DMS53 (cell line): ENCODE results near the gene OR51B6.
"Not testable (repeated sequence)": the region's sequence is repeated elsewhere in the genome, so short reads cannot be mapped to it uniquely, and the experiment has no call there.

ENCODE experiments used
- DNase-seq: peaks from one replicate; lab custom pipeline; 2025; lab: John Stamatoyannopoulos, UW

OR51B6 gene

DNA sequence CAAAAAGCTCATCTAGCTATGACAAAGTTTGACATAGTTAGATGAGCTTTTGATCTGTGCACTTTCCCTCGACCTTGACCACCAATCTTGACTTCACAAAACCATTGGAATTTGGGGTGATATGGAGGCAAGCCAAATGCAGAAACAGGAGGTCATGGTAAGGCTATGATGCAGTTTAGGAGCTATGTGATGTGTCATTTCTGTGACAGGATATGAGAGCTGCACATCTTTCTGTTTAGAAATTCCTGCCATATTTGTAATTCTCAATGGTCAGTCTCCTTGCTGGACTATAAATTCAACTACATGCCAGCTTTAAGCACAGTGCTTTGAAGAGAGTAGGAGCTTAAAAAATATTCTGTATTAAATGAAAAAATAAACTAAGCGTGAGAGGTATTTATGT, 12.9 kb downstream of the OR51B6 start:
- DNase-seq = no peak

DNA sequence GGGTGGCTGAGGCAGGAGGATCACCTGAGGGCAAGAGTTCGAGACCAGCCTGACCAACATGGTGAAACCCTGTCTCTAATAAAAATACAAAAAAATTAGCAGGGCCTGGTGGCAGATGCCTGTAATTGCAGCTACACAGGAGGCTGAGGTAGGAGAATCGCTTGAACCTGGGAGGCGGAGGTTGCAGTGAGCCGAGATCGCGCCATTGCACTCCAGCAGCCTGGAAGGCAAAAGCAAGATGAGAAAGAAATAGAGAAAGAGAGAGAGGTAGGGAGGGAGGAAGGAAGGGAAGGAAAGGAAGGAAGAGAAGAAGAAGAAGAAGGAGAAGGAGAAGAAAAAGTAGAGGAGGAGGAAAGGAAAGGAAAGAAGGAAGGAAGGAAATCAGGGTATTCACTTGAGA, 15.1 kb downstream of the OR51B6 start:
- not testable (repeated sequence) for DNase-seq

DNA sequence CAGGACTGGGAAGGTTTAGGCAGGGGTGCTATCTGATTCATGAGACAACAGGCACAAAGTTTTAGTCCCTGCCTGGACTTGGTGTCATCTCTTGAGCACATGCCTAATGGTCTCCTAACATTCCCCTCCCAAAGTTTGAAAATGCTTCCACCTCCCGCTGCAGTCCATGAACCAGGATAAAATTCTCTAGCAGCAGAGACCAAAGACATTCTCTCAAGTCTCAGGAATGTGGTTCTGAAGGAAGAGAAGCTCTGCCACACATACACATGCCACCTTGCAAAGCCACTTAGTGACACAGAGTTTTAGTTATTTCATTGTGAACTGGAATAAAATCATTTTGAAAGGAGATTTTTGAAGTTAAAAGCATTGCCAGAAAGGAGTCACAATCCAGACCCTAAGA, 15.5 kb downstream of the OR51B6 start:
- no peak for DNase-seq

DNA sequence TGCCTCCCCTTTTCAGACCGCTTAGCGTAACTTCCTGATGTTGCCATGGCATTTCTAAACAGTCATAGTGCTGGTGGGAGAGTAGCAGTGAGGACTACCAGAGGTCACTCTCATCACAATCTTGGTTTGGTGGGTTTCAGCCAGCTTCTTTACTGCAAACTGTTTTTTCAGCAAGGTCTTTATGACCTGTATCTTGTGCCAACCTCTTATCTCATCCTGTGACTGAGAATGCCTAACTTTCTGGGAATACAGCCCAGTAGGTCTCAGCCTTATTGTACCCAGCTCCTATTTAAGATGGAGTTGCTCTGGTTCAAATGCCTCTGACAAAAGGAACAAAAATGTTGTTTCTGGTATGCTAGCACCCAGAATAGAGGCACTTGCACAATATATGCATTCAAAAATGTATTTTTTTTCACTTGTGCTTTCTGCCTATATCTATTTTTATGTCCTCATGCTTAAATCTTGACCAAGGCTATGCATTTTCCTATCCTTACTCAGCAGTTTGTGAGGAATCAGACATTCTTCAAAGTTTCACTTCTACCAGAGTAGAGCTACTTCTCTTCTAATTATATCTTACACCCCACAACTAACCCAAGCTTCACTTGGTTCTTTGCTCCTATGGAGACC, 16.3 kb downstream of the OR51B6 start:
- DNase-seq = no peak

DNA sequence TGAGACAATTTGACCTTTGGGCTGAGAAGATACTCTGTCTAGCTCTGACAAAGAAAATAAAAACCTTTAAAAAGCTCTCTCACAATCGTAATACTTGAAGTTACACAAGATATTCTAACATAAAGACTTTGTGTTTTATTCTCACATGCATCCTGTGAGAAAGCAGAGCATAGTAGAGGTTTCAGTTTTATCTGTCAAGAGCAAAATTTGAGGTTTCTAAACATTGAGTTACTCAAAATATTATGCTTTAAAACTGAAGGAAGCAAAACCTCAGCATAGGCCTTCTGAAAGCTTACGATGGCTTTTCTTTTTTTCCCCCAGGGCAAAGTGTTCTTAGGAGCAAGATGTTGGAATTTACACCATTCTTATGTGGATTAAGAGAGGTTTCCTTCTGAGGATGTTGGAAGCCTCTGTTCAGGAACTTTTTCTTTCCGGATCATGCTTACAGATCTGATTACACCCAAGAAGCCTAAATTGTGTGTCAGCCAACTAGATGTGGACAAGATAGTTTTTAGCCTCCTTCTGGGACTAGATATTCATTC, 17.3 kb downstream of the OR51B6 start:
- DNase-seq = no peak

DNA sequence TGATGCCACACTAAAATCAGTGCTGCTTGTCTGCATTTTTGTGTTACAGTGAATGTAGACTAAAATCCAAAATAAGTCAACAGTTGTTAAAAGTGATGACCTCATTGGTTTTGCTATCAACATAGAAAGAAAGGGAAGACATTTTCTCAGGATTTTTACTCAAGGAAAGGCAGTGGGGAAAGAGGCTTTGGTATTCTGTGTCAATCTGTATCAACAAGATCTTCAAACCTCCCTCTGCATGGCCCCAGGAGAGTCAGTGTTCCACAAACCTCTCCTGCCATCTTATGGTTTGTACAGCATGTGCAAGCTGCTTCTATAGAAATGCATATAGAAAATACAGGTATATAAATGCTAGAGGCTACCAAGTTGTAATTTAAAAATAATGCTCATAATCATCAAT, 18.5 kb downstream of the OR51B6 start:
- DNase-seq = peak; percentile 55

DNA sequence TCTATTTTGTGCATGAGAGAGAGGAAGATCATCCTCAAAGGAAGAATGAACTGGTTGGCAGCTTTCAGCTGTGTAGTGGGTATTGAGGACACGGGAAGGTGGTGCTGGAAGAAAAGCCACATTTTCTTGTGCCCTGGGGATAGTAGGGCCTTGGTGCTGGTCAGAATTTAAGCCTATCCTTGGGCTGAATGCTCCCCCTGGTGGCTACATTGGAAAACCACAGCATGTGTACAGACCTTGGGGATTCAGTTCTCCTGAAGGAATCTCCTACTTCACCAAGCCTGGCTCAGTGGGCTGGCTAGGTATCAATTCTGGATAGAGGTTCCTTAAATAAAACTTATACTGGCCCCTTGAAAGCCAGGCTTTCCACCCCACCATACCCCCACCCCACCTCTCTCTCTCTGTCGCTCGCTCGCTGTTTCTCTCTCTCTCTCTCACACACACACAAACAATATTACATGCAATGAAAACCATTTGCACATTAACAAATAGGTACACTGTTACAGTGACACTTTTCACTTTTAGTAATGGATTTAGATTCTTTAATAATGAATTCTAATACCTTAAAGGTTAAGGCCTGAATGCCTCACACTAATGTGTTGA, 29.5 kb downstream of the OR51B6 start:
- peak; percentile 84 for DNase-seq

DNA sequence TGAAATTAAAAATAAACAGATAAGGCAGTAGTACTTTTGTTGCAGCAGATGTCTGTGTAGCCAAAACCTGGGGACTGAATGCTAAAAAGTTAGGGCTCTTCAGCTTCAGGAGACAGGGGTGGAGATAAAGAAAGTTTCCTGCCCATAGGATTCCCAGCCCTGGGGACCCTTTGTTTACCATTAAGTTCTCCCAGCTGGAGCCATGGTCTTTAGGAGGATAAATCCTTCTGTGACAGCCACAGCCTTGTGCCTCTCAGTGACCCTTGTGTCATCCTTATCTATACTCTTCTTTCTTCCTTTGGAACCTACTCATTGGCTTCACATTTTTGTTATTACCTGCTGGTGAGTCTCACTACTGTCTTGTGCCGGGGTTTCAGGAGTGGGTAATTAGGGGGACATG, 32.3 kb downstream of the OR51B6 start, which contains the start of gene OR51M1:
TSS of gene OR51M1 (plus strand) at position 237 of the 400 bp plus-strand sequence. CDS start 5,587 bp downstream, outside the sequence.
- DNase-seq = no peak

DNA sequence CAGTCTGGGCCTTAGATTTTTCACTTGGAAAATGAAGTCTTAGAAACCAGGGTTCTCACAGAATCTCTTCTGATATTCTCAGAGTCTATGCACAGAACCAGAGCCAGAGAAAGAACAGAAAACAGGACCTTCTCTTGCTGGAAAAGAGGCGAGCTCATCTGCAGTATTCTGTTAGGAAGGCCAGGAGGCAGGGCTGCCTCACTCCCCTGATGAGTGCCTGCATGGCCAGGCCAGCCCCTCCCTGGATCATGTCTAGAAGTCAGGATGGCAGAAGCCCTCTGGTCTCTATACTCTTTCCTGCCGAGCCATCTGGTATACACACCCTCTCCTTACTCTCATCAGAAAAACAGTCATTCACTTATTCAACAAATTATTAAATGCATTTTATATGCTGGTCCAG, 33.0 kb downstream of the OR51B6 start:
- DNase-seq = no peak

DNA sequence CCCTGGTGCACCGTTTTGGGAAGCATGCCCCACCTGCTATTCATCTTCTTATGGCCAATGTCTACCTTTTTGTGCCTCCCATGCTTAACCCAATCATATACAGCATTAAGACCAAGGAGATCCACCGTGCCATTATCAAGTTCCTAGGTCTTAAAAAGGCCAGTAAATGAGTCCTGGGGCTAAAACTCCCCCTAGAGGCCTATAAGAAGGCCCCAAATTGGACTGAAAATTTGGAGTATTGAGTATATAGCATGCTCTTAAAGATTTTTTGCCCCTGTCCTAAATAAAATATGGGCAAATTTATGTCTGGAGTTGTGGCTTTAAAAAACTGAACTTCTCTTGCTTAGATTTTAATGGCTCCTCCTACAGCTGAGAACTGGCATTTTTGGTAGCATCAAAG, 38.9 kb downstream of the OR51B6 start:
- no peak for DNase-seq

DNA sequence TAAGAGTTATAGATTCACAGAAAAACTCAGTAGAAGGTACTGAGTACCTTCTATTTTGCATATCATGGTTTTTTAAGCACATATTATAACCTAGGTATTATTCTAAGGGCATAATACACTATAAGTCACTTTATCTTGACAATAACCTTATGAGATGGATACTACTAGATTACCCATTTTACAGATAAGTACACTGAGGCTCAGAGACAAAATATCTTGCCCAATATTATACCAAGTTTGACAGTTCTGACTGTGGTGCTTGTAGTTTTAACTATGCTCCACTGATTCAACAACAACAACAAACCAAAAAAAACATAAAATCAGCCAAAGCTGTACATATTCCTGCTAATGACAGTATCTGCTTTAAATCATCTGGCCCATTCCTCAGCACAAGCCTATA, 42.8 kb downstream of the OR51B6 start:
- no peak for DNase-seq

DNA sequence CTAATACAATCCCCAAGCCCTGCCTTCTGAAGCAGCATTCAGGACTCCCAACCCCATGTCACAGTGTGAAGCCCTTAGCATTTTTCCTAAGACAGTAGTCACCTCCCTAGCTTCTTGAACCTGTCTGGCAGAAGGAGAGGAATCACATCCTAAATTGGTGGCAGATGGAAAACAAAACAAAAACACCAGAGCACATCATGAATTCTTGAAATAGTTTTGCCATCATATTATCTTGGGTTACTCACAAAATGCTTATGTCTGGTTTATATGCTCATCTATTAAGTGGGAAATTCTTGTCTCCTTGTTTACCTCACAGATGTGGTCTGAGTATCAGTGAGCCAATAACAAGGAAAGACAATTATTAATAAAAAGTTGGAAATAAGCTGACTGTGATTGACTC, 47.6 kb downstream of the OR51B6 start:
- no peak for DNase-seq
